SK-N-SH (cell line): Measurements from ENCODE around the gene MARF1. TPM values are rescaled to one million over a fixed set of nuclear protein-coding genes. Genes with fewer than 3 reads are reported as not detected.

Experiments
- CTCF ChIA-PET: fragments of 300-600, 350-600 bp; formaldehyde crosslinking; extraction: SDS; loops from one replicate; lab custom pipeline; 2021; lab: Yijun Ruan, JAX
- POLR2A ChIA-PET: fragments of 350-600 bp; sonication (Branson Sonifier 250); formaldehyde crosslinking; extraction: SDS; loops from one replicate; lab custom pipeline; 2020; ENCODE audit warnings: antibody characterized with exemption, inconsistent platforms; lab: Yijun Ruan, JAX
- DNase-seq: peaks from one replicate; pipeline ENCODE4 v3.0.0; 2012
- H2AFZ ChIP-seq: fragments of 200-600 bp; sonication (generic); 2 replicates; pipeline ENCODE4 v1.8.1; 2016; ENCODE audit warnings: antibody characterized with exemption, mild to moderate bottlenecking, low read depth
- H3F3A ChIP-seq: fragments of 200-600 bp; sonication (generic); replicated peaks from 2 replicates; pipeline ENCODE3; 2016; ENCODE audit warnings: antibody characterized with exemption, mild to moderate bottlenecking; ENCODE audit not compliant: insufficient read depth
- H3K27ac ChIP-seq, 2 experiments: fragments of 200-500 bp in 1 of 2; fragments of 200-600 bp in 1 of 2; sonication (Bioruptor generic) in 1 of 2; sonication (generic), shearing (Covaris generic) in 1 of 2; 2 replicates each; pipeline versions ENCODE4 v1.5.1 to v1.6.1; 2014 to 2016; ENCODE audit warnings: low read depth in 2 of 2, inconsistent platforms in 1 of 2, low read length in 1 of 2, mild to moderate bottlenecking in 1 of 2, mixed read lengths in 1 of 2
- H3K27me3 ChIP-seq: fragments of 200-600 bp; sonication (generic), shearing (Covaris generic); 2 replicates; pipeline ENCODE4 v1.6.1; 2016; ENCODE audit warnings: mixed run types; ENCODE audit not compliant: insufficient read depth
- H3K36me3 ChIP-seq, 2 experiments: fragments of 200-500 bp in 1 of 2; fragments of 200-600 bp in 1 of 2; sonication (Bioruptor generic) in 1 of 2; sonication (generic) in 1 of 2; replicated peaks in 1 of 2; 2 replicates each; pipeline versions ENCODE3 to v1.5.1; 2014 to 2016; ENCODE audit warnings: low read length in 1 of 2, mild to moderate bottlenecking in 1 of 2; ENCODE audit not compliant: insufficient read depth in 2 of 2, control insufficient read depth in 1 of 2
- H3K4me1 ChIP-seq, 2 experiments: fragments of 200-500 bp in 1 of 2; fragments of 200-600 bp in 1 of 2; sonication (Bioruptor generic) in 1 of 2; sonication (generic), shearing (Covaris generic) in 1 of 2; 2 replicates each; pipeline versions ENCODE4 v1.5.1 to v1.6.1; 2014 to 2016; ENCODE audit warnings: low read depth in 1 of 2, low read length in 1 of 2, mixed run types in 1 of 2; ENCODE audit not compliant: insufficient read depth in 2 of 2, control insufficient read depth in 1 of 2
- H3K4me2 ChIP-seq: fragments of 200-600 bp; sonication (generic), shearing (Covaris generic); 2 replicates; pipeline ENCODE4 v1.6.1; 2017; ENCODE audit warnings: mixed run types
- H3K4me3 ChIP-seq, 2 experiments: fragments of 200-500 bp in 1 of 2; fragments of 200-600 bp in 1 of 2; sonication (Bioruptor generic) in 1 of 2; sonication (generic), shearing (Covaris generic) in 1 of 2; 2 replicates each; pipeline versions ENCODE4 v1.5.1 to v1.8.1; 2014 to 2016; ENCODE audit warnings: low read depth in 2 of 2, inconsistent platforms in 1 of 2, low read length in 1 of 2, mild to moderate bottlenecking in 1 of 2, mixed read lengths in 1 of 2, moderate library complexity in 1 of 2
- H3K79me2 ChIP-seq: fragments of 200-600 bp; sonication (generic); 2 replicates; pipeline ENCODE4 v1.8.1; 2017; ENCODE audit warnings: mild to moderate bottlenecking; ENCODE audit not compliant: insufficient read depth
- H3K9ac ChIP-seq: fragments of 200-600 bp; sonication (generic); 2 replicates; pipeline ENCODE4 v1.6.1; 2017; ENCODE audit warnings: mixed run types
- H3K9me2 ChIP-seq: fragments of 200-600 bp; sonication (generic); 2 replicates; pipeline ENCODE4 v1.6.1; 2017; ENCODE audit warnings: mixed run types
- H3K9me3 ChIP-seq: fragments of 200-600 bp; sonication (generic); 2 replicates; pipeline ENCODE4 v1.6.1; 2017; ENCODE audit warnings: mixed run types, mild to moderate bottlenecking, moderate library complexity
- H4K20me1 ChIP-seq: fragments of 200-600 bp; sonication (generic); 2 replicates; pipeline ENCODE4 v1.6.1; 2017; ENCODE audit warnings: mild to moderate bottlenecking, mixed run types; ENCODE audit not compliant: insufficient read depth
- CHD2 ChIP-seq: fragments of 150-350 bp; IDR thresholded peaks from 2 replicates; pipeline ENCODE4 v1.6.1; 2018; ENCODE audit warnings: low read length; ENCODE audit not compliant: partially characterized antibody
- ELF1 ChIP-seq: IDR thresholded peaks from 2 replicates; pipeline ENCODE4 v1.4.0; 2012
- FOXJ3 ChIP-seq: sonication (generic); formaldehyde crosslinking; IDR thresholded peaks from 2 replicates; pipeline ENCODE4 v1.5.1; 2020; ENCODE audit warnings: mild to moderate bottlenecking, missing genetic modification reagents
- JUND ChIP-seq: IDR thresholded peaks from 2 replicates; pipeline ENCODE4 v1.4.0; 2012
- NFIC ChIP-seq: IDR thresholded peaks from 2 replicates; pipeline ENCODE4 v1.4.0; 2012; ENCODE audit warnings: borderline replicate concordance
- NRF1 ChIP-seq: IDR thresholded peaks from 2 replicates; pipeline ENCODE4 v1.6.1; 2012; ENCODE audit warnings: low read depth, mild to moderate bottlenecking, low read length
- POLR2AphosphoS5 ChIP-seq: IDR thresholded peaks from 2 replicates; pipeline ENCODE4 v1.6.1; 2012; ENCODE audit warnings: low read depth, low read length
- RAD21 ChIP-seq: IDR thresholded peaks from 2 replicates; pipeline ENCODE4 v1.6.1; 2012; ENCODE audit warnings: mild to moderate bottlenecking, low read length
- SIN3A ChIP-seq: IDR thresholded peaks from 2 replicates; pipeline ENCODE4 v1.6.1; 2012; ENCODE audit warnings: low read depth, mild to moderate bottlenecking, low read length, moderate library complexity, borderline replicate concordance
- SMC3 ChIP-seq: IDR thresholded peaks from 2 replicates; pipeline ENCODE4 v1.6.1; 2012; ENCODE audit warnings: low read depth, low read length, improper control_type of control experiment
- TCF12 ChIP-seq: IDR thresholded peaks from 2 replicates; pipeline ENCODE4 v1.4.0; 2012
- YY1 ChIP-seq: IDR thresholded peaks from 2 replicates; pipeline ENCODE4 v1.4.0; 2012; ENCODE audit warnings: low read depth, mild to moderate bottlenecking
- WGBS: methylation state at CpG from one replicate; pipeline ENCODE4 v1.1.6; 2017; ENCODE audit warnings: low lambda C conversion rate; 5-methylcytosine and 5-hydroxymethylcytosine counted together
- polyA plus RNA-seq, 3 experiments: library from polyadenylated mRNA; depleted of rRNA; stranded (reverse); fragments of >200 nt; gene quantifications; 2 replicates each; pipeline ENCODE4 v1.2.3, GENCODE V29; 2012
- TF ChIP-seq, protein P1 (sequence below): fragments of 150-350 bp; IDR thresholded peaks from 2 replicates; pipeline ENCODE4 v1.6.1; 2016; ENCODE audit warnings: mild to moderate bottlenecking, low read depth, low read length
- TF ChIP-seq, protein P2 (sequence below): IDR thresholded peaks from 2 replicates; pipeline ENCODE4 v1.4.0; 2012; ENCODE audit warnings: low read depth, borderline replicate concordance
- TF ChIP-seq, protein P3 (sequence below): IDR thresholded peaks from 2 replicates; pipeline ENCODE4 v1.4.0; 2012; ENCODE audit warnings: low read depth
- TF ChIP-seq, protein P4 (sequence below): IDR thresholded peaks from 2 replicates; pipeline ENCODE4 v1.4.0; 2012; ENCODE audit warnings: low read depth, borderline replicate concordance
- TF ChIP-seq, protein P5 (sequence below): IDR thresholded peaks from 2 replicates; pipeline ENCODE4 v1.6.1; 2012; ENCODE audit warnings: mild to moderate bottlenecking, low read depth, low read length, moderate library complexity

Gene MARF1
- polyA plus RNA-seq, 1 of the 3 experiments (the other 2 are of a cell fraction) = 10.3 TPM

DNA sequence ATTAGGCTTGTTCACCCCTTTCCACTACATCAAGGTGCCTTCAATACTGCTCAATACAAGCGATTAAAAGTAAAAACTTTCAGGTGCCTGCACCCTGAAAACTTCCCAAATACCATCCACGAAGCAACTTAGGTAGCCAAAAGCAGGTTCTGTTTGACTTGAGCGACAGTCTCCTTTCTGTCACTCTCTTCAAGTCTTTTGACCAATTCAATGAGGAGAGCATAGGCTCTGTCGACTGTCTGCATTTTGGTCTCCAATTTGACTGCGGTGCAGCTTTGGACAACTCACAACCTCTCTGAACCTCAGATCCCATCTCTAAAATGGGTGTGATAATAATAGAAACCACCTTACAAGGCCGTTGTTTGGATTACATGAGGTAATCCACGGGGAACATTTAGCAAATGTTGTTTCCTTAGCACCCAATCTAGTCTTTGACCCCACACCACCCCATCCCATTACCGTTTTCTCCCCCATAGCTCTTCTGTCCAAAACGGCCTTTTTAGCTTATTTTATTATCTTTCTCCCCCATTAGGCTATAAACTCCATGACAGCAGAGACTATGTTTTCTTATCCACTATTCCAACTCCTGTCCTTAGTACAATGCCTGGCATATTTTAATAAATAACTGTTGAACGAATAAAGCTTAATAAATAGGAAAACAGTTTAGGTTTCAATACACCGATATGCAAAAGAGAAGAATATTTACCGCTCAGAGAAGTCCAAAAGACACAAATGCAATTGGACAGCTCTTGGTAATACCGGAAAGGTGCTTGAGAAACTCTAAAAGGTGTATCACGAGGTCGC, 999 bp downstream of the MARF1 start:
- no peaks in the 10 kb centered on the region for H3K9me2 ChIP-seq
- POLR2A ChIA-PET = interaction anchor here (0.6 to 1.1 kb wide), 2 partner anchors 10 to 123 kb away, joined by 3 to 4 read pairs; no protein-coding TSS in a partner anchor
- 19% methylated on average over 15 of the region's 15 CpGs for WGBS

DNA sequence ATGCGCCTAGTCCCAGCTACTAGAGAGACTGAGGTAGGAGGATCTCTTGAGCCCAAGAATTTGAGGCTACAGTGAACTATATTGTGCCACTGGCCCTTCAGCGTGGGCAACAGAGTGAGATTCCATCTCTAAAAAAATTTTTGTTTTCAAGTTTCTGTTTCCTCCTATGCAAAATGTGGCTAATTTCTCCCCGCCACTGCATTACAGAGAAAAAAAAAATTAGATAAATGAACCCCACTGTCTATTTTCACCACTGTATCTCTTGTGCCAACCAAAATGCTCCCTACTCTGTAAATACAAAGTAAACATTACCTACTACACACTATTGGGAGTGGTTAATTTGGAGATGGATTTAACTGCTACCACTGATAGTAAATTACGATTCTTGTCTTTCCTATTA, 2.0 kb downstream of the MARF1 start:
- H3K36me3 ChIP-seq = peaks cover 26 to 38% of the 10 kb centered on the region in 2 experiments
- no peak overlapping the region; the same call in 1 of the 2 replicates for H3K9ac ChIP-seq
- WGBS = 90% methylated on average over 4 of the region's 4 CpGs
- peaks cover 26% of the 10 kb centered on the region for H3F3A ChIP-seq
- ChIA-PET POLR2A (no interaction called here), CTCF (interaction anchor here (2.6 kb wide), 1 partner anchor 9 kb away, joined by 10 read pairs; no protein-coding TSS in a partner anchor)
- H3K27ac ChIP-seq = no peak overlapping the region
- no peak overlapping the region for H2AFZ ChIP-seq
- no peak overlapping the region for H3K4me3 ChIP-seq
- H3K79me2 ChIP-seq = peaks cover 46% of the 10 kb centered on the region
- no peaks in the 10 kb centered on the region for H3K9me3 ChIP-seq
- H3K4me1 ChIP-seq = peaks cover 0 to 12% of the 10 kb centered on the region in 2 experiments; a peak in 3 of 4 replicates
- DNase-seq = no peak
- H3K27me3 ChIP-seq = no peaks in the 10 kb centered on the region
- no peak for TF ChIP-seq NFIC
- TF ChIP-seq NRF1 = no peak
- TF ChIP-seq, protein P1, sequence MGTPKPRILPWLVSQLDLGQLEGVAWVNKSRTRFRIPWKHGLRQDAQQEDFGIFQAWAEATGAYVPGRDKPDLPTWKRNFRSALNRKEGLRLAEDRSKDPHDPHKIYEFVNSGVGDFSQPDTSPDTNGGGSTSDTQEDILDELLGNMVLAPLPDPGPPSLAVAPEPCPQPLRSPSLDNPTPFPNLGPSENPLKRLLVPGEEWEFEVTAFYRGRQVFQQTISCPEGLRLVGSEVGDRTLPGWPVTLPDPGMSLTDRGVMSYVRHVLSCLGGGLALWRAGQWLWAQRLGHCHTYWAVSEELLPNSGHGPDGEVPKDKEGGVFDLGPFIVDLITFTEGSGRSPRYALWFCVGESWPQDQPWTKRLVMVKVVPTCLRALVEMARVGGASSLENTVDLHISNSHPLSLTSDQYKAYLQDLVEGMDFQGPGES = no peak
- no peak for TF ChIP-seq JUND
- TF ChIP-seq, protein P2, sequence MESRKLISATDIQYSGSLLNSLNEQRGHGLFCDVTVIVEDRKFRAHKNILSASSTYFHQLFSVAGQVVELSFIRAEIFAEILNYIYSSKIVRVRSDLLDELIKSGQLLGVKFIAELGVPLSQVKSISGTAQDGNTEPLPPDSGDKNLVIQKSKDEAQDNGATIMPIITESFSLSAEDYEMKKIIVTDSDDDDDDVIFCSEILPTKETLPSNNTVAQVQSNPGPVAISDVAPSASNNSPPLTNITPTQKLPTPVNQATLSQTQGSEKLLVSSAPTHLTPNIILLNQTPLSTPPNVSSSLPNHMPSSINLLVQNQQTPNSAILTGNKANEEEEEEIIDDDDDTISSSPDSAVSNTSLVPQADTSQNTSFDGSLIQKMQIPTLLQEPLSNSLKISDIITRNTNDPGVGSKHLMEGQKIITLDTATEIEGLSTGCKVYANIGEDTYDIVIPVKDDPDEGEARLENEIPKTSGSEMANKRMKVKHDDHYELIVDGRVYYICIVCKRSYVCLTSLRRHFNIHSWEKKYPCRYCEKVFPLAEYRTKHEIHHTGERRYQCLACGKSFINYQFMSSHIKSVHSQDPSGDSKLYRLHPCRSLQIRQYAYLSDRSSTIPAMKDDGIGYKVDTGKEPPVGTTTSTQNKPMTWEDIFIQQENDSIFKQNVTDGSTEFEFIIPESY = no peak
- TF ChIP-seq RAD21 = no peak
- TF ChIP-seq, protein P3, sequence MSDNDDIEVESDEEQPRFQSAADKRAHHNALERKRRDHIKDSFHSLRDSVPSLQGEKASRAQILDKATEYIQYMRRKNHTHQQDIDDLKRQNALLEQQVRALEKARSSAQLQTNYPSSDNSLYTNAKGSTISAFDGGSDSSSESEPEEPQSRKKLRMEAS = no peak
- no peak for TF ChIP-seq CHD2
- no peak for TF ChIP-seq ELF1
- TF ChIP-seq, protein P4, sequence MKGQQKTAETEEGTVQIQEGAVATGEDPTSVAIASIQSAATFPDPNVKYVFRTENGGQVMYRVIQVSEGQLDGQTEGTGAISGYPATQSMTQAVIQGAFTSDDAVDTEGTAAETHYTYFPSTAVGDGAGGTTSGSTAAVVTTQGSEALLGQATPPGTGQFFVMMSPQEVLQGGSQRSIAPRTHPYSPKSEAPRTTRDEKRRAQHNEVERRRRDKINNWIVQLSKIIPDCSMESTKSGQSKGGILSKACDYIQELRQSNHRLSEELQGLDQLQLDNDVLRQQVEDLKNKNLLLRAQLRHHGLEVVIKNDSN = no peak
- no peak for TF ChIP-seq POLR2AphosphoS5
- no peak for TF ChIP-seq FOXJ3 (CRISPR knock-in tag)
- no peak for TF ChIP-seq SMC3
- TF ChIP-seq, protein P5, sequence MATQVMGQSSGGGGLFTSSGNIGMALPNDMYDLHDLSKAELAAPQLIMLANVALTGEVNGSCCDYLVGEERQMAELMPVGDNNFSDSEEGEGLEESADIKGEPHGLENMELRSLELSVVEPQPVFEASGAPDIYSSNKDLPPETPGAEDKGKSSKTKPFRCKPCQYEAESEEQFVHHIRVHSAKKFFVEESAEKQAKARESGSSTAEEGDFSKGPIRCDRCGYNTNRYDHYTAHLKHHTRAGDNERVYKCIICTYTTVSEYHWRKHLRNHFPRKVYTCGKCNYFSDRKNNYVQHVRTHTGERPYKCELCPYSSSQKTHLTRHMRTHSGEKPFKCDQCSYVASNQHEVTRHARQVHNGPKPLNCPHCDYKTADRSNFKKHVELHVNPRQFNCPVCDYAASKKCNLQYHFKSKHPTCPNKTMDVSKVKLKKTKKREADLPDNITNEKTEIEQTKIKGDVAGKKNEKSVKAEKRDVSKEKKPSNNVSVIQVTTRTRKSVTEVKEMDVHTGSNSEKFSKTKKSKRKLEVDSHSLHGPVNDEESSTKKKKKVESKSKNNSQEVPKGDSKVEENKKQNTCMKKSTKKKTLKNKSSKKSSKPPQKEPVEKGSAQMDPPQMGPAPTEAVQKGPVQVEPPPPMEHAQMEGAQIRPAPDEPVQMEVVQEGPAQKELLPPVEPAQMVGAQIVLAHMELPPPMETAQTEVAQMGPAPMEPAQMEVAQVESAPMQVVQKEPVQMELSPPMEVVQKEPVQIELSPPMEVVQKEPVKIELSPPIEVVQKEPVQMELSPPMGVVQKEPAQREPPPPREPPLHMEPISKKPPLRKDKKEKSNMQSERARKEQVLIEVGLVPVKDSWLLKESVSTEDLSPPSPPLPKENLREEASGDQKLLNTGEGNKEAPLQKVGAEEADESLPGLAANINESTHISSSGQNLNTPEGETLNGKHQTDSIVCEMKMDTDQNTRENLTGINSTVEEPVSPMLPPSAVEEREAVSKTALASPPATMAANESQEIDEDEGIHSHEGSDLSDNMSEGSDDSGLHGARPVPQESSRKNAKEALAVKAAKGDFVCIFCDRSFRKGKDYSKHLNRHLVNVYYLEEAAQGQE = no peak
- no peak for TF ChIP-seq SIN3A
- no peak for TF ChIP-seq YY1
- no peaks in the 10 kb centered on the region for H3K9me2 ChIP-seq
- no peaks in the 10 kb centered on the region; the same call in 1 of the 2 replicates for H4K20me1 ChIP-seq
- peak overlapping the region; percentile 94; the same call in 1 of the 2 replicates for H3K4me2 ChIP-seq

More for the DNA sequence above, 999 bp downstream of the MARF1 start:
- no peaks in the 10 kb centered on the region for H3K27me3 ChIP-seq
- H3K4me2 ChIP-seq = peak overlapping the region; percentile 94
- H3K4me1 ChIP-seq = peaks cover 0 to 12% of the 10 kb centered on the region in 2 experiments; a peak in 3 of 4 replicates
- peak overlapping the region; percentile 90 to 100 for H3K4me3 ChIP-seq
- H3K9me3 ChIP-seq = no peaks in the 10 kb centered on the region
- DNase-seq = no peak
- H3F3A ChIP-seq = peaks cover 26% of the 10 kb centered on the region
- TF ChIP-seq TCF12 = no peak
- no peaks in the 10 kb centered on the region; the same call in 1 of the 2 replicates for H4K20me1 ChIP-seq
- peaks cover 46% of the 10 kb centered on the region for H3K79me2 ChIP-seq
- peaks cover 16 to 28% of the 10 kb centered on the region in 2 experiments for H3K36me3 ChIP-seq
- peak overlapping the region; percentile 44; the same call in 1 of the 2 replicates for H2AFZ ChIP-seq
- H3K9ac ChIP-seq = peak overlapping the region; percentile 100
- CTCF ChIA-PET = interaction anchor here (0.9 to 2.6 kb wide), 5 partner anchors 10 to 541 kb away, joined by 3 to 10 read pairs (median 4); no protein-coding TSS in a partner anchor
- peak overlapping the region; percentile 92 to 100; a peak in 3 of 4 replicates for H3K27ac ChIP-seq
